HepG2 (cell line): ENCODE results near the gene RARS2. TPM values are rescaled to one million over a fixed set of nuclear protein-coding genes. Genes with fewer than 3 reads are reported as not detected.

Experiments
- FLYWCH1 ChIP-seq: sonication (generic); formaldehyde crosslinking; IDR thresholded peaks from 2 replicates; pipeline ENCODE4 v1.8.1; 2023; ENCODE audit warnings: mild to moderate bottlenecking, missing genetic modification reagents
- HNF4A ChIP-seq: sonication (generic); formaldehyde crosslinking; IDR thresholded peaks from 2 replicates; pipeline ENCODE4 v1.4.0; 2020; ENCODE audit warnings: missing genetic modification reagents
- KAT8 ChIP-seq: IDR thresholded peaks from 2 replicates; pipeline ENCODE4 v1.6.1; 2016; ENCODE audit warnings: missing genetic modification reagents, missing compliant biosample characterization
- MEF2D ChIP-seq: sonication (generic); formaldehyde crosslinking; IDR thresholded peaks from 2 replicates; pipeline ENCODE4 v1.5.1; 2020; ENCODE audit warnings: mild to moderate bottlenecking, missing genetic modification reagents
- PHF20 ChIP-seq: sonication (generic); formaldehyde crosslinking; IDR thresholded peaks from 2 replicates; pipeline ENCODE4 v1.5.0; 2020; ENCODE audit warnings: mild to moderate bottlenecking, missing genetic modification reagents
- REXO4 ChIP-seq: sonication (generic); formaldehyde crosslinking; IDR thresholded peaks from 2 replicates; pipeline ENCODE4 v1.8.0; 2022; ENCODE audit warnings: missing genetic modification reagents, mild to moderate bottlenecking, borderline replicate concordance
- RORA ChIP-seq: sonication (generic); formaldehyde crosslinking; IDR thresholded peaks from 2 replicates; pipeline ENCODE4 v1.5.0; 2020; ENCODE audit warnings: mild to moderate bottlenecking, missing genetic modification reagents, moderate library complexity
- SNAPC2 ChIP-seq: sonication (generic); formaldehyde crosslinking; IDR thresholded peaks from 2 replicates; pipeline ENCODE4 v1.8.1; 2022; ENCODE audit warnings: mild to moderate bottlenecking, missing genetic modification reagents
- TMF1 ChIP-seq: sonication (generic); formaldehyde crosslinking; IDR thresholded peaks from 2 replicates; pipeline ENCODE4 v1.8.1; 2022; ENCODE audit warnings: low read depth, missing genetic modification reagents
- ZFP36L1 ChIP-seq: sonication (generic); formaldehyde crosslinking; IDR thresholded peaks from 2 replicates; pipeline ENCODE4 v1.8.0; 2022; ENCODE audit warnings: mild to moderate bottlenecking, missing genetic modification reagents, moderate library complexity
- ZKSCAN8 ChIP-seq: IDR thresholded peaks from 2 replicates; pipeline ENCODE4 v1.6.1; 2016; ENCODE audit warnings: borderline replicate concordance, missing genetic modification reagents, missing compliant biosample characterization
- ZMYM2 ChIP-seq: sonication (generic); formaldehyde crosslinking; IDR thresholded peaks from 2 replicates; pipeline ENCODE4 v1.8.0; 2022; ENCODE audit warnings: mild to moderate bottlenecking, missing genetic modification reagents
- ZNF17 ChIP-seq: sonication (generic); formaldehyde crosslinking; IDR thresholded peaks from 2 replicates; pipeline ENCODE4 v1.5.0; 2020; ENCODE audit warnings: mild to moderate bottlenecking, missing genetic modification reagents
- ZNF501 ChIP-seq: sonication (generic); formaldehyde crosslinking; IDR thresholded peaks from 2 replicates; pipeline ENCODE4 v1.5.1; 2020; ENCODE audit warnings: mild to moderate bottlenecking, moderate library complexity, missing genetic modification reagents
- ZNF746 ChIP-seq: sonication (generic); formaldehyde crosslinking; IDR thresholded peaks from 2 replicates; pipeline ENCODE4 v1.8.0; 2022; ENCODE audit warnings: mild to moderate bottlenecking, missing genetic modification reagents
- polyA plus RNA-seq, 8 experiments: library from polyadenylated mRNA; depleted of rRNA in 3 of 8; stranded (reverse) in 7 of 8; unstranded in 1 of 8; fragments of >200 nt; fragmentation: Illumina TruSeq in 4 of 8; extraction: Trizol in 4 of 8; gene quantifications; 2 replicates each; pipeline versions ENCODE4 v1.2.1 to v1.2.3, GENCODE V29; 2011 to 2016; ENCODE audit warnings: low read depth in 4 of 8, missing spikeins in 1 of 8, mixed read lengths in 1 of 8; ENCODE audit not compliant: insufficient read depth in 1 of 8
- total RNA-seq, 5 experiments: library from RNA; depleted of rRNA; stranded (reverse); fragments of >200 nt; fragmentation: Illumina TruSeq; extraction: Trizol; gene quantifications; 2 replicates each; pipeline ENCODE4 v1.2.3, GENCODE V29; 2016; ENCODE audit warnings: low read depth in 1 of 5
- TF ChIP-seq, protein P1 (sequence below): sonication (generic); formaldehyde crosslinking; IDR thresholded peaks from 2 replicates; pipeline ENCODE4 v1.4.0; 2020; ENCODE audit warnings: low read depth, missing genetic modification reagents
- TF ChIP-seq, protein P2 (sequence below): sonication (generic); formaldehyde crosslinking; IDR thresholded peaks from 2 replicates; pipeline ENCODE4 v1.5.0; 2020; ENCODE audit warnings: mild to moderate bottlenecking, missing genetic modification reagents
- TF ChIP-seq, protein P3 (sequence below): sonication (generic); formaldehyde crosslinking; IDR thresholded peaks from 2 replicates; pipeline ENCODE4 v1.9.0; 2021; ENCODE audit warnings: missing genetic modification reagents, borderline replicate concordance
- TF ChIP-seq, protein P4 (sequence below): sonication (generic); formaldehyde crosslinking; IDR thresholded peaks from 2 replicates; pipeline ENCODE4 v1.4.0; 2020; ENCODE audit warnings: missing genetic modification reagents

Gene RARS2
- total and polyA plus RNA-seq, 2 of the 13 experiments (the other 11 are each of a cell fraction or from before 2014, with no cell fraction given), result 23.4 to 80.1 TPM

DNA sequence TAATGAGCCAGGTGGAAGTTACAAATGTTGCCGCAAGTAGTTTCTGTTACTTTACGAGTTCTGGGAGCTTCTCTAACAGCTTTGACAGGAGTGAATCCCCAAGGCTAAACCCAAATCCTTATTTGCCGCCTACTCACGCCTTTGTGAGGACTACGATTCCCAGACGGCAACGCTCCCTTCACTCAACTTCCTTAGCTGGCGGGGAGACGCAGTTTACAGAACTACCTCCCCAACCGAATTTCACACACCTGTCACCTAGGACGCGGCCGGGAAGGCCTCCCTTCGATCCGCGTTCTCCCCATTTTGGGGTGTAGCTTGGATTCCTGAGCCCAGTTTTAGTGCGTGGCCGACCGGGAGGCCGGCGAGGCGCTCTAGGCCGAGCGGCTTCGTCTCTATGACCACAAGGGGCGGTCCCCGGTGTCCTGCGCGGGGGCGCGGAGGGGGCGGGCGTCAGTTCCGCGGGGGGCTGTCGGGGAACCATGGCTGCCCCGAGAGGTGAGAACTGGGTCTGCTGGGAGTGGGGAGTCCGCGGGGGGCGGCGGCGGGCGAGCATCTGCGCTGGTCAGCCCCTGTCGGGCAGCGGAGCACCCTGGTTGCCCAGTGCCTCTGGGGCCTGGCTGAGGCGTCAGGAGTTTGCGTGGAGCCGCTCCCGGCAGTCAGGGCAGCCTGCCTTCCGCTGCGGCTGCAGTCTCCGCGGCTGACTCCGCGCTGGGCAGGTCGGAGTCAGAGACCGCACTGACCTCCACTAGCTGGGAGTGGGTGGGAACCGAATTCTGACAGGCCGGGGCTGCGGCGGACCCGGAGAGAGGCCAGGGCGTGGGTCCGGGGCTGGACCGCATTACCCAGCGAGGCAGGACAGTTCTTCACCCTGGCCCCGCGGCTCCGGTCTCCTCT is 117.0 kb downstream of the RARS2 start, which contains the start of gene SLC35A1 (continued):
- TF ChIP-seq, protein P1, sequence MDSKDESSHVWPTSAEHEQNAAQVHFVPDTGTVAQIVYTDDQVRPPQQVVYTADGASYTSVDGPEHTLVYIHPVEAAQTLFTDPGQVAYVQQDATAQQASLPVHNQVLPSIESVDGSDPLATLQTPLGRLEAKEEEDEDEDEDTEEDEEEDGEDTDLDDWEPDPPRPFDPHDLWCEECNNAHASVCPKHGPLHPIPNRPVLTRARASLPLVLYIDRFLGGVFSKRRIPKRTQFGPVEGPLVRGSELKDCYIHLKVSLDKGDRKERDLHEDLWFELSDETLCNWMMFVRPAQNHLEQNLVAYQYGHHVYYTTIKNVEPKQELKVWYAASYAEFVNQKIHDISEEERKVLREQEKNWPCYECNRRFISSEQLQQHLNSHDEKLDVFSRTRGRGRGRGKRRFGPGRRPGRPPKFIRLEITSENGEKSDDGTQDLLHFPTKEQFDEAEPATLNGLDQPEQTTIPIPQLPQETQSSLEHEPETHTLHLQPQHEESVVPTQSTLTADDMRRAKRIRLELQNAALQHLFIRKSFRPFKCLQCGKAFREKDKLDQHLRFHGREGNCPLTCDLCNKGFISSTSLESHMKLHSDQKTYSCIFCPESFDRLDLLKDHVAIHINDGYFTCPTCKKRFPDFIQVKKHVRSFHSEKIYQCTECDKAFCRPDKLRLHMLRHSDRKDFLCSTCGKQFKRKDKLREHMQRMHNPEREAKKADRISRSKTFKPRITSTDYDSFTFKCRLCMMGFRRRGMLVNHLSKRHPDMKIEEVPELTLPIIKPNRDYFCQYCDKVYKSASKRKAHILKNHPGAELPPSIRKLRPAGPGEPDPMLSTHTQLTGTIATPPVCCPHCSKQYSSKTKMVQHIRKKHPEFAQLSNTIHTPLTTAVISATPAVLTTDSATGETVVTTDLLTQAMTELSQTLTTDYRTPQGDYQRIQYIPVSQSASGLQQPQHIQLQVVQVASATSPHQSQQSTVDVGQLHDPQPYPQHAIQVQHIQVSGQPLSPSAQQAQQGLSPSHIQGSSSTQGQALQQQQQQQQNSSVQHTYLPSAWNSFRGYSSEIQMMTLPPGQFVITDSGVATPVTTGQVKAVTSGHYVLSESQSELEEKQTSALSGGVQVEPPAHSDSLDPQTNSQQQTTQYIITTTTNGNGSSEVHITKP (CRISPR knock-in tag), result peak; percentile 77; the same call in 1 of the 2 replicates
- TF ChIP-seq, protein P2, sequence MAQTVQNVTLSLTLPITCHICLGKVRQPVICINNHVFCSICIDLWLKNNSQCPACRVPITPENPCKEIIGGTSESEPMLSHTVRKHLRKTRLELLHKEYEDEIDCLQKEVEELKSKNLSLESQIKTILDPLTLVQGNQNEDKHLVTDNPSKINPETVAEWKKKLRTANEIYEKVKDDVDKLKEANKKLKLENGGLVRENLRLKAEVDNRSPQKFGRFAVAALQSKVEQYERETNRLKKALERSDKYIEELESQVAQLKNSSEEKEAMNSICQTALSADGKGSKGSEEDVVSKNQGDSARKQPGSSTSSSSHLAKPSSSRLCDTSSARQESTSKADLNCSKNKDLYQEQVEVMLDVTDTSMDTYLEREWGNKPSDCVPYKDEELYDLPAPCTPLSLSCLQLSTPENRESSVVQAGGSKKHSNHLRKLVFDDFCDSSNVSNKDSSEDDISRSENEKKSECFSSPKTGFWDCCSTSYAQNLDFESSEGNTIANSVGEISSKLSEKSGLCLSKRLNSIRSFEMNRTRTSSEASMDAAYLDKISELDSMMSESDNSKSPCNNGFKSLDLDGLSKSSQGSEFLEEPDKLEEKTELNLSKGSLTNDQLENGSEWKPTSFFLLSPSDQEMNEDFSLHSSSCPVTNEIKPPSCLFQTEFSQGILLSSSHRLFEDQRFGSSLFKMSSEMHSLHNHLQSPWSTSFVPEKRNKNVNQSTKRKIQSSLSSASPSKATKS, result no peak
- peak; percentile 21 for TF ChIP-seq ZFP36L1 (CRISPR knock-in tag)
- no peak for TF ChIP-seq TMF1 (CRISPR knock-in tag)
- peak; percentile 43; the same call in 1 of the 2 replicates for TF ChIP-seq MEF2D (CRISPR knock-in tag)
- no peak for TF ChIP-seq REXO4 (CRISPR knock-in tag)
- 0 out of 2 replicates have a peak, but pooled peaks have one; percentile 47 for TF ChIP-seq RORA (CRISPR knock-in tag)
- peak; percentile 91 for TF ChIP-seq KAT8
- no peak for TF ChIP-seq ZNF17
- peak; percentile 86 for TF ChIP-seq ZNF501 (CRISPR knock-in tag)
- TF ChIP-seq SNAPC2 (CRISPR knock-in tag), result peak; percentile 11; the same call in 1 of the 2 replicates
- TF ChIP-seq ZNF746 (CRISPR knock-in tag), result no peak
- TF ChIP-seq, protein P3, sequence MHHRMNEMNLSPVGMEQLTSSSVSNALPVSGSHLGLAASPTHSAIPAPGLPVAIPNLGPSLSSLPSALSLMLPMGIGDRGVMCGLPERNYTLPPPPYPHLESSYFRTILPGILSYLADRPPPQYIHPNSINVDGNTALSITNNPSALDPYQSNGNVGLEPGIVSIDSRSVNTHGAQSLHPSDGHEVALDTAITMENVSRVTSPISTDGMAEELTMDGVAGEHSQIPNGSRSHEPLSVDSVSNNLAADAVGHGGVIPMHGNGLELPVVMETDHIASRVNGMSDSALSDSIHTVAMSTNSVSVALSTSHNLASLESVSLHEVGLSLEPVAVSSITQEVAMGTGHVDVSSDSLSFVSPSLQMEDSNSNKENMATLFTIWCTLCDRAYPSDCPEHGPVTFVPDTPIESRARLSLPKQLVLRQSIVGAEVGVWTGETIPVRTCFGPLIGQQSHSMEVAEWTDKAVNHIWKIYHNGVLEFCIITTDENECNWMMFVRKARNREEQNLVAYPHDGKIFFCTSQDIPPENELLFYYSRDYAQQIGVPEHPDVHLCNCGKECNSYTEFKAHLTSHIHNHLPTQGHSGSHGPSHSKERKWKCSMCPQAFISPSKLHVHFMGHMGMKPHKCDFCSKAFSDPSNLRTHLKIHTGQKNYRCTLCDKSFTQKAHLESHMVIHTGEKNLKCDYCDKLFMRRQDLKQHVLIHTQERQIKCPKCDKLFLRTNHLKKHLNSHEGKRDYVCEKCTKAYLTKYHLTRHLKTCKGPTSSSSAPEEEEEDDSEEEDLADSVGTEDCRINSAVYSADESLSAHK (CRISPR knock-in tag), result no peak
- TF ChIP-seq PHF20 (CRISPR knock-in tag), result peak; percentile 75
- no peak for TF ChIP-seq HNF4A (CRISPR knock-in tag)
- TF ChIP-seq, protein P4, sequence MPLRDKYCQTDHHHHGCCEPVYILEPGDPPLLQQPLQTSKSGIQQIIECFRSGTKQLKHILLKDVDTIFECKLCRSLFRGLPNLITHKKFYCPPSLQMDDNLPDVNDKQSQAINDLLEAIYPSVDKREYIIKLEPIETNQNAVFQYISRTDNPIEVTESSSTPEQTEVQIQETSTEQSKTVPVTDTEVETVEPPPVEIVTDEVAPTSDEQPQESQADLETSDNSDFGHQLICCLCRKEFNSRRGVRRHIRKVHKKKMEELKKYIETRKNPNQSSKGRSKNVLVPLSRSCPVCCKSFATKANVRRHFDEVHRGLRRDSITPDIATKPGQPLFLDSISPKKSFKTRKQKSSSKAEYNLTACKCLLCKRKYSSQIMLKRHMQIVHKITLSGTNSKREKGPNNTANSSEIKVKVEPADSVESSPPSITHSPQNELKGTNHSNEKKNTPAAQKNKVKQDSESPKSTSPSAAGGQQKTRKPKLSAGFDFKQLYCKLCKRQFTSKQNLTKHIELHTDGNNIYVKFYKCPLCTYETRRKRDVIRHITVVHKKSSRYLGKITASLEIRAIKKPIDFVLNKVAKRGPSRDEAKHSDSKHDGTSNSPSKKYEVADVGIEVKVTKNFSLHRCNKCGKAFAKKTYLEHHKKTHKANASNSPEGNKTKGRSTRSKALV (CRISPR knock-in tag), result peak; percentile 81
- no peak; the same call in 1 of the 2 replicates for TF ChIP-seq ZKSCAN8 (CRISPR knock-in tag)
- TF ChIP-seq FLYWCH1, result no peak
- TF ChIP-seq ZMYM2 (CRISPR knock-in tag), result peak; percentile 48; the same call in 1 of the 2 replicates
